IPS-NIHi7 (cell line): Measurements from ENCODE around the gene SPN.
A peak's percentile ranks its signal among the peaks of the same experiment; 100 is the strongest.
"Not testable (repeated sequence)": the region's sequence is repeated elsewhere in the genome, so short reads cannot be mapped to it uniquely, and the experiment has no call there.

Experiments used
- DNase-seq: peaks from one replicate; pipeline ENCODE4 v3.0.0; 2012; ENCODE audit warnings: mixed read lengths; ENCODE audit errors: extremely low spot score

The SPN gene

DNA sequence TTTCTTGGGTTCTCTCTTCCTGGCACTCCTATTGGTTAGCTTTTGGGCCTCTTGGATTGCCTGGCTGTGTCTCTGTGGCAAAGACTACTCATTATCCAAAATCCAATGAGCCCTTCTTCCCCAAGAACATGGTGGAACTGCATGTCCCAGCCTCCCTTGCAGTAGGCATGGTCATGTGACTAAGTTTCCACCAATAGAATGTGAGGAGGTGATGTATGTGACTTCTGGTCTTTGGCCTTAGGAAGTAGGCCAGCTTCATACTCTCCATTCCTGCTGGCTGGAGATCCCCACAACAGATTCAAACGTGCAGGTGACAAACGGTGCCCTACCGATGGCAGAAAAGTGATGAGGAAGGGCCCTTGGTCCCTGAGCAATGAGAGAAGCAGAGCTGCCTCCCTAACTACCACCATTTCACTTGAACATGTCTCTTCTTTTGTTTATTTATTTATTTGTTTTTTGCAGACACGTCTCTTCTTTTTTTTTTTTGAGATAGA is 17.3 kb upstream of the SPN start:
- DNase-seq = peak; percentile 66

- DNase-seq = no peak
Measured at GRCh38 chr16:29646947-29647346, 16.1 kb upstream of the SPN start.

DNA sequence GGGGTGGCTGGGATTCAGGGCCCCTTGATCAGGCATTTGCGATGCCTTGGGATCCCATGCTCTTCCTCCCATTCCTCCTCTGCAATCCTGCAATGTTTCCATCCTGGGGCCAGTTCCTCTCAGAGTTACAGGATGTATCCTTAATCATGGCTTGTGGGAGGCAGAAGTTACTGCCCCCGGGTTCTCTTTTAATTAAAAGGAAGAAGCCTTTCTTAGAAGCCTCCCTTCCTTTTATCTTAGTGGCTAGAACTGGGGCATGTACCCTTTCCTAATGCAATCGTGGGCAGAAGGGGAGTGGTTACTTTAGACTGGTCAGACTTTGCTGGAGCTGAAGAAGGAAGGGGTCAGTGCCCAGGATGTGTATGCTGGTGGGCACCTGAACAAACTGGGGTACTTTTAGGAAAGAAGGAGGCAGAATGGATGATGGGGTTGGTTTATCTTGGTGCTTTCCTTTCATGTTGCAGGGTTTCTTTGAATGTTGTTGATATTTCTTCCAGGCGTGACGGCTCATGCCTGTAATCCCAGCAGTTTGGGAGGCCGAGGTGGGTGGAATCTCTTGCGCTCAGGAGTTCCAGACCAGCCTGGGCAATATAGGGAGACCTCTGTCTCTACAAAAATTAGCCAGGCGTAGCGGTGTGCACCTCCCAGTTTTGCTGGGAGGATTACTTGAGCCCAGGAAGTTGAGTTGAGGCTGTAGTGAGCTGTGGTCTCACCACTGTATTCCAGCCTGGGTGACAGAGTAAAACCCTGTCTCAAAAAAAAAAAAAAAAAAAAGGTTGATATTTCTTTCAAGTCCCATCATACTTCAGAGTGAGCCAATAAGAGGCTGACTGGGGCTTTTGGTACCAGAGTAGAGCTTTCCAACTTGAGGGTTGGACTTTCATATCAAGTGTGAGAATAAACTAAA is 13.2 kb upstream of the SPN start:
- DNase-seq = peak; percentile 31

- DNase-seq = no peak
Measured at GRCh38 chr16:29650771-29651170, 12.3 kb upstream of the SPN start.

GRCh38 chr16:29651774-29652349 is 11.2 kb upstream of the SPN start:
- DNase-seq = no peak

DNA sequence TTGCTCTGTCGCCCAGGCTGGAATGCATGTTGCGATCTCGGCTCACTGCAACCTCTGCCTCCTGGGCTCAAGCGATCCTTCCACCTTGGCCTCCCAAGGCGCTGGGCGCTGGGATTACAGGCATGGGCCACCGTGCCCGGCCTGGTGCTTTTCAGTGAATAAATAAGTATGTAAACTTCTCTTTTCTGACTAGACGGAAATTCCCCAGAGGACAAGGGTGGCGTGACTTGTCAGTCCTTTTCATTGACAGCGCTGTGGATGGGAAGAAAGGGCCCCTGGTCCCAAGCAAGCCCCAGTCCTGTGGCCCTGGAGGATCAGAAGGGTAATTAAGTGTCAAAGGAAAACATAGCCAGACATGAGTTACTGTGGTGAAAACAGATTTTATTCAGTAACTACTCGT is 9.6 kb upstream of the SPN start:
- DNase-seq = no peak

GRCh38 chr16:29653890-29654289 is 9.2 kb upstream of the SPN start:
- not testable (repeated sequence) for DNase-seq

DNA sequence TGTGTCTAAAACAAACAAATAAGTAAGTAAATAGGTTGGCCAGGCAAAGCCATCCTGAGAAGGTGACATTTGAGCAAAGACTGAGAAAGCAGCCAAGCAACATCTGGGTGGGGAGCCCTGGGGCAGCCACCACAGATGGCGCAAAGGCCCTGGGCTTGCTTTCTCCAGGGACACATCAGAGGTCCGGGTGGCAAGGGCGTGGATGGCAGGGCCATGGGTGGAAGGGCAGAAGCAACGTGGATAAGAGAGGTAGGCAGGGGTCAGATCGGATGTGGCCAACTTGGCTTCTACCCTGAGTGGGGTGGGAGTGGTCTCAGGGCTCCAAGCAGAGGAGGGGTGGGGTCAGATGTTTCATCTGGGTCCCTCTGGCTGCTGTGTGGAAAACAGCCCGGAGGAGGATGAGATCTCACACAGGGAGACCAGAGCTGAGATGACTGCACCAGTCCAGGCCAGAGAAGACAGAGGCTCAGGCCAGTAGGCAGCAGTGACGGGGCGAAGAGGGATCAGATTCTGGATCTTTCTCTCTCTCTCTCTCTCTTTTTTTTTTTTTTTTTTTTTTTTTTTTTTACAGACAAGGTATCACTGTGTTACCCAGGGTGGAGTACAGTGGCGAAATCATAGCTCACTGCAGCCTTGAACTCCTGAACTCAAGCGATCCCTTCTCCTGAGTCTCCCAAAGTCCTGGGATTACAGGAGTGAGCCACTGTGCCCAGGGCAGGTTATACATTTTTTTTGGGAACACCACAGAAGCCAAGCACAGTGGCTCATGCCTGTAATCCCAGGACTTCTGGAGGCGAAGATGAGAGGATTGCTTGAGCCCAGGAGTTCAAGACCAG is 6.1 kb upstream of the SPN start:
- peak; percentile 41 for DNase-seq

DNA sequence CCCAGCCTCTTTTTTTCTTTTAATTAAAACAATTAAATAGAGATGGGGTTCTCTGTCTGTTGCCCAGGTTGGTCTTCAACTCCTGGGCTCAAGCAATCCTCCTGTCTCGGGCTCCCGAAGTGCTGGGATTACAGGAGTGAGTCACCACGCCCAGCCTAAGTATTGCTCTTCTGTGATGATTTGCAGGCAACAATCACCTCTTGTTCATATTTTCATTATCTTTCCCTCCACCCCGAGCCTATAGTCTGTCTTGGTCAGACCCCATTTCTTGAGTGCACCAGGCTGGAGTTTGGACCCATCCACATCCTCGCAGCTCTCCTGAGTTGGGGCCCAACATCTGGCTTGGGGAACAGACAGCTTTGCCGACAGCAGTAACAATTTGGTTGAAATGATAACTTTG is 4.3 kb upstream of the SPN start:
- DNase-seq = no peak

DNA sequence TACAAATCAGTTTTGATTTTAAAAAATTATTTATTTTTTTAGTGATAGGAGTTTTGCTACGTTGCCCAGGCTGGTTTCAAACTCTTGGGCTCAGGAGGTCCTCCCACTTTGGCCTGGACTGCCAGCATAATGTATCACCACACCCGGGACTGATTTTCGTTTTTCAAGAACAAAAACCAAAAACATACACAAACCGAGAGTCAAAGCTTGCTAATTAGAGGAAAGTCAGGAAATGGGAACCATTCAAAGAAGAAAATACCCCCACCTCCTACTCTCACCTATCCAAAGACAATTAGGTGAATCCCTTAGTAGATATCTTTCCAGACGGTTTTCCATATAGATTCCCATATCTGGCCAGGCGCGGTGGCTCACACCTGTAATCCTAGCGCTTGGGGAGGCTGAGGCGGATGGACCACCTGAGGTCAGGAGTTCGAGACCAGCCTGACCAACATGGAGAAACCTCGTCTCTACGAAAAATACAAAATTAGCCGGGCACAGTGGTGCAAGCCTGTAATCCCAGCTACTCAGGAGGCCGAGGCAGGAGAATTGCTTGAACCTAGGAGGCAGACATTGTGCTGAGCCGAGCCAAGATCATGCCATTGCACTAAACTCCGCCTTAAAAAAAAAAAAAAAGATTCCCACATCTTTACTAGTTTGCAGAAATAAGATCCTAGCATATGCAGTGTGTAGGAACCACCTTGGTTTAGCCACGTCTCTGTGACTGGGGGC is 883 bp upstream of the SPN start:
- no peak for DNase-seq

- DNase-seq = peak; percentile 15
Measured at GRCh38 chr16:29662729-29663015, 375 bp upstream of the SPN start.

- DNase-seq = no peak
Measured at GRCh38 chr16:29663807-29664090, 702 bp downstream of the SPN start.

- no peak for DNase-seq
Measured at GRCh38 chr16:29664091-29664921, 1.3 kb downstream of the SPN start.

- no peak for DNase-seq
Measured at GRCh38 chr16:29665294-29666077, 2.4 kb downstream of the SPN start.

- DNase-seq = not testable (repeated sequence)
Measured at GRCh38 chr16:29667322-29667610, 4.2 kb downstream of the SPN start.

DNA sequence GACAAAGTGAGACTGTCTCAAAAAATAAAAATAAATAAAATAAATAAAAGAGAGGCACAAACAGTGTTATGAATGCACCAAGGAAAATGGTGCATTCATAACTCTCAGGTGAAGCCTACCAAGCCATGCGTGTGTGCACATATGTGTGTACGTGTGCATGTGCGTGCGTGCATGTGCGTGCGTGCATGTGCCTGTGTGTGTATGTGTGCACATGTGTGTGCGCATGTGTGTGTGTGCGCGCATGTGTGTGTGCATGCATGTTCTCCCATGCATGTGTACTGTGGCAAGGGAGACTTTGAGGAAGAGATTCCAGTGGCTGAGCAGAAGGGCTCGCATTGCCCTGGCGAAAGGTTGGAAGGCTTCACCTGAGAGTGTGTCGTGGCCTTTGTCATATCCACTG is 4.7 kb downstream of the SPN start:
- DNase-seq = no peak

- DNase-seq = no peak
Measured at GRCh38 chr16:29668267-29668666, 5.2 kb downstream of the SPN start.

GRCh38 chr16:29673501-29673900 is 10.5 kb downstream of the SPN start:
- no peak for DNase-seq

- no peak for DNase-seq
Measured at GRCh38 chr16:29674188-29674587, 11.1 kb downstream of the SPN start.

GRCh38 chr16:29675811-29676643 is 13.0 kb downstream of the SPN start:
- DNase-seq = peak; percentile 70
